GM23338 (cell line): Measurements from ENCODE around the gene MAP1S. TPM values are rescaled to one million over a fixed set of nuclear protein-coding genes. Genes with fewer than 3 reads are reported as not detected.

ENCODE experiments used
- ATAC-seq: fragments of 200-7000 bp; cut with Tn5 transposase; 3 replicates; pipeline ENCODE4 v1.9.1; 2020
- DNase-seq: peaks from one replicate; pipeline ENCODE4 v3.0.0-alpha.2; 2015; ENCODE audit warnings: low spot score
- H2AFZ ChIP-seq: fragments of 200-600 bp; sonication (generic); 2 replicates; pipeline ENCODE4 v1.8.0; 2016; ENCODE audit warnings: antibody characterized with exemption, mild to moderate bottlenecking, moderate library complexity
- H3F3A ChIP-seq: fragments of 200-600 bp; sonication (generic); replicated peaks from 2 replicates; pipeline ENCODE4 v1.8.0; 2017; ENCODE audit warnings: antibody characterized with exemption, mixed run types, low read depth
- H3K27ac ChIP-seq: fragments of 200-600 bp; sonication (generic); 2 replicates; pipeline ENCODE4 v1.6.1; 2016; ENCODE audit warnings: low read depth
- H3K27me3 ChIP-seq: fragments of 200-600 bp; sonication (generic); 2 replicates; pipeline ENCODE4 v1.8.0; 2016; ENCODE audit warnings: mild to moderate bottlenecking, mixed run types, moderate library complexity; ENCODE audit not compliant: insufficient read depth
- H3K36me3 ChIP-seq: fragments of 200-600 bp; sonication (generic); 2 replicates; pipeline ENCODE4 v1.8.0; 2016; ENCODE audit warnings: mild to moderate bottlenecking; ENCODE audit not compliant: insufficient read depth
- H3K4me1 ChIP-seq: fragments of 200-600 bp; sonication (generic); 2 replicates; pipeline ENCODE4 v1.8.0; 2016; ENCODE audit warnings: mild to moderate bottlenecking, moderate library complexity; ENCODE audit not compliant: insufficient read depth
- H3K4me2 ChIP-seq: fragments of 200-600 bp; sonication (generic); 2 replicates; pipeline ENCODE4 v1.7.1; 2017; ENCODE audit warnings: mixed run types
- H3K4me3 ChIP-seq: fragments of 200-600 bp; sonication (generic); 2 replicates; pipeline ENCODE4 v1.6.1; 2016; ENCODE audit warnings: mixed run types
- H3K79me2 ChIP-seq: fragments of 200-600 bp; sonication (generic); replicated peaks from 2 replicates; pipeline ENCODE4 v1.8.0; 2017; ENCODE audit warnings: mild to moderate bottlenecking; ENCODE audit not compliant: insufficient read depth
- H3K9me2 ChIP-seq: fragments of 200-600 bp; sonication (generic); 2 replicates; pipeline ENCODE4 v1.8.0; 2017; ENCODE audit not compliant: insufficient read depth
- H4K20me1 ChIP-seq: fragments of 200-600 bp; sonication (generic); replicated peaks from 2 replicates; pipeline ENCODE4 v1.8.0; 2017; ENCODE audit warnings: mild to moderate bottlenecking; ENCODE audit not compliant: insufficient read depth
- H3K27ac Mint-ChIP-seq: 2 replicates; pipeline ENCODE4 v1.8.0; 2020; ENCODE audit warnings: inconsistent platforms, mild to moderate bottlenecking, moderate library complexity, mixed read lengths
- H3K27me3 Mint-ChIP-seq: 3 replicates; pipeline ENCODE4 v1.8.0; 2022; ENCODE audit warnings: low read depth, mild to moderate bottlenecking, moderate library complexity, mixed read lengths, inconsistent platforms; ENCODE audit not compliant: insufficient read depth, poor library complexity
- H3K36me3 Mint-ChIP-seq: 3 replicates; pipeline ENCODE4 v1.8.0; 2021; ENCODE audit warnings: low read depth, mild to moderate bottlenecking, inconsistent platforms, moderate library complexity, mixed read lengths
- H3K4me1 Mint-ChIP-seq: 3 replicates; pipeline ENCODE4 v1.8.0; 2020; ENCODE audit warnings: mild to moderate bottlenecking, inconsistent platforms, mixed read lengths
- H3K4me3 Mint-ChIP-seq: 3 replicates; pipeline ENCODE4 v1.8.0; 2021; ENCODE audit warnings: moderate library complexity, mild to moderate bottlenecking, inconsistent platforms, mixed read lengths
- H3K9me3 Mint-ChIP-seq: 3 replicates; pipeline ENCODE4 v1.8.0; 2020; ENCODE audit warnings: moderate library complexity, mild to moderate bottlenecking, inconsistent platforms, mixed read lengths
- CREB1 ChIP-seq: fragments of 250-450 bp; sonication (Bioruptor Pico); IDR thresholded peaks from 2 replicates; pipeline ENCODE4 v1.5.0; 2020; ENCODE audit warnings: low read depth, mild to moderate bottlenecking, moderate library complexity
- ETS1 ChIP-seq: IDR thresholded peaks from 2 replicates; pipeline ENCODE4 v1.6.1; 2016; ENCODE audit warnings: antibody characterized with exemption
- EZH2 ChIP-seq: fragments of 200-600 bp; sonication (generic); IDR thresholded peaks from one replicate; pipeline ENCODE4 v1.8.0; 2017; ENCODE audit warnings: antibody characterized with exemption, mild to moderate bottlenecking, low read depth; ENCODE audit not compliant: unreplicated experiment
- EZH2phosphoT487 ChIP-seq: fragments of 200-600 bp; sonication (generic); IDR thresholded peaks from one replicate; pipeline ENCODE4 v1.8.1; 2018; ENCODE audit warnings: antibody characterized with exemption; ENCODE audit not compliant: unreplicated experiment
- JUNB ChIP-seq: IDR thresholded peaks from one replicate; pipeline ENCODE4 v1.6.1; 2016; ENCODE audit warnings: antibody characterized with exemption; ENCODE audit not compliant: unreplicated experiment
- NANOG ChIP-seq: IDR thresholded peaks from 2 replicates; pipeline ENCODE4 v1.6.1; 2016; ENCODE audit warnings: antibody characterized with exemption, borderline replicate concordance
- POLR2AphosphoS5 ChIP-seq: IDR thresholded peaks from 2 replicates; pipeline ENCODE4 v1.6.1; 2016; ENCODE audit warnings: antibody characterized with exemption, low read depth
- REST ChIP-seq: IDR thresholded peaks from one replicate; pipeline ENCODE4 v1.6.1; 2018; ENCODE audit warnings: antibody characterized with exemption; ENCODE audit not compliant: unreplicated experiment
- STAT1 ChIP-seq: IDR thresholded peaks from one replicate; pipeline ENCODE4 v1.6.1; 2016; ENCODE audit warnings: antibody characterized with exemption; ENCODE audit not compliant: unreplicated experiment
- ZNF114 ChIP-seq: fragments of 250-450 bp; sonication (Bioruptor Pico); IDR thresholded peaks from 2 replicates; pipeline ENCODE4 v1.5.0; 2020; ENCODE audit warnings: mild to moderate bottlenecking, moderate library complexity
- ZNF331 ChIP-seq: fragments of 250-450 bp; sonication (Bioruptor Pico); IDR thresholded peaks from 2 replicates; pipeline ENCODE4 v1.5.0; 2020; ENCODE audit warnings: low read depth, mild to moderate bottlenecking, moderate library complexity
- polyA plus RNA-seq: library from polyadenylated mRNA; unstranded; fragments of >200 nt; fragmentation: Nextera tagmentation; extraction: Ambion mirVana; gene quantifications from 2 replicates; pipeline ENCODE4 v1.2.1, GENCODE V29; 2016
- total RNA-seq: library from RNA; depleted of rRNA; stranded (reverse); fragments of >200 nt; shearing (Covaris generic); gene quantifications from 2 replicates; pipeline ENCODE4 v1.2.3, GENCODE V29; 2014
- TF ChIP-seq, protein P1 (sequence below): fragments of 250-450 bp; sonication (Bioruptor Pico); IDR thresholded peaks from 2 replicates; pipeline ENCODE4 v1.5.0; 2020; ENCODE audit warnings: mild to moderate bottlenecking, moderate library complexity
- TF ChIP-seq, protein P2 (sequence below), 2 experiments: fragments of 200-600 bp in 1 of 2; sonication (generic) in 1 of 2; conservative IDR thresholded peaks; 2 replicates each; pipeline versions ENCODE4 v1.5.1 to v1.6.1; 2016 to 2017; ENCODE audit warnings: antibody characterized with exemption in 2 of 2, low read depth in 2 of 2, mild to moderate bottlenecking in 2 of 2, moderate library complexity in 1 of 2

The MAP1S gene
- total and polyA plus RNA-seq, 2 experiments from 2014 or later = 102 to 104 TPM

DNA sequence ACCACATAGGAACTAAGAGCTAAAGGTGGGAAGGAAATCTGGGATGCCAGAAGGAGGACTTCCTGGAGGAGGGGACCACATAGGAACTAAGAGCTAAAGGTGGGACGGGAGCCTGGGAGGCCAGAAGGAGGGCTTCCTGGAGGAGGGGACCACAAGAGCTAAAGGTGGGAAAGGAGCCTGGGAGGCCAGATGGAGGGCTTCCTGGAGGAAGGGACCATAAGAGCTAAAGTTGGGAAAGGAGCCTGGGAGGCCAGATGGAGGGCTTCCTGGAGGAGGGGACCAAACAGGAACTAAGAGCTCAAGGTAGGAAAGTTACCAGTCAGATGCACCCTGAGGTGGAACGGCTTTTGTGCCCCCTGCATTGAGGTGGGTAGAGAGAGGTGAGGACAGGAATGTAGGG is 22.2 kb downstream of the MAP1S start:
- H4K20me1 ChIP-seq = 0 out of 2 replicates have a peak, but pooled peaks cover 3% of the 10 kb centered on the region
- DNase-seq = no peak
- H3F3A ChIP-seq = peaks cover 5% of the 10 kb centered on the region; the same call in 1 of the 2 replicates
- no peaks in the 10 kb centered on the region for H3K27me3 ChIP-seq
- Mint-ChIP-seq H3K4me3 (no peak overlapping the region; the same call in 2 of the 3 replicates), H3K27me3 (peaks cover 11% of the 10 kb centered on the region), H3K36me3 (peaks cover 20% of the 10 kb centered on the region), H3K9me3 (peaks cover 16% of the 10 kb centered on the region), H3K27ac (no peak overlapping the region), H3K4me1 (peaks cover 4% of the 10 kb centered on the region; the same call in 1 of the 3 replicates)
- ATAC-seq = no peak
- no peaks in the 10 kb centered on the region for H3K79me2 ChIP-seq
- no peaks in the 10 kb centered on the region for H3K36me3 ChIP-seq
- H3K4me1 ChIP-seq = 0 out of 2 replicates have a peak, but pooled peaks cover 3% of the 10 kb centered on the region
- H3K4me2 ChIP-seq = no peak overlapping the region
- no peak for TF ChIP-seq ETS1
- no peak for TF ChIP-seq JUNB
- TF ChIP-seq REST = no peak
- TF ChIP-seq EZH2phosphoT487 = no peak
- TF ChIP-seq, protein P1, sequence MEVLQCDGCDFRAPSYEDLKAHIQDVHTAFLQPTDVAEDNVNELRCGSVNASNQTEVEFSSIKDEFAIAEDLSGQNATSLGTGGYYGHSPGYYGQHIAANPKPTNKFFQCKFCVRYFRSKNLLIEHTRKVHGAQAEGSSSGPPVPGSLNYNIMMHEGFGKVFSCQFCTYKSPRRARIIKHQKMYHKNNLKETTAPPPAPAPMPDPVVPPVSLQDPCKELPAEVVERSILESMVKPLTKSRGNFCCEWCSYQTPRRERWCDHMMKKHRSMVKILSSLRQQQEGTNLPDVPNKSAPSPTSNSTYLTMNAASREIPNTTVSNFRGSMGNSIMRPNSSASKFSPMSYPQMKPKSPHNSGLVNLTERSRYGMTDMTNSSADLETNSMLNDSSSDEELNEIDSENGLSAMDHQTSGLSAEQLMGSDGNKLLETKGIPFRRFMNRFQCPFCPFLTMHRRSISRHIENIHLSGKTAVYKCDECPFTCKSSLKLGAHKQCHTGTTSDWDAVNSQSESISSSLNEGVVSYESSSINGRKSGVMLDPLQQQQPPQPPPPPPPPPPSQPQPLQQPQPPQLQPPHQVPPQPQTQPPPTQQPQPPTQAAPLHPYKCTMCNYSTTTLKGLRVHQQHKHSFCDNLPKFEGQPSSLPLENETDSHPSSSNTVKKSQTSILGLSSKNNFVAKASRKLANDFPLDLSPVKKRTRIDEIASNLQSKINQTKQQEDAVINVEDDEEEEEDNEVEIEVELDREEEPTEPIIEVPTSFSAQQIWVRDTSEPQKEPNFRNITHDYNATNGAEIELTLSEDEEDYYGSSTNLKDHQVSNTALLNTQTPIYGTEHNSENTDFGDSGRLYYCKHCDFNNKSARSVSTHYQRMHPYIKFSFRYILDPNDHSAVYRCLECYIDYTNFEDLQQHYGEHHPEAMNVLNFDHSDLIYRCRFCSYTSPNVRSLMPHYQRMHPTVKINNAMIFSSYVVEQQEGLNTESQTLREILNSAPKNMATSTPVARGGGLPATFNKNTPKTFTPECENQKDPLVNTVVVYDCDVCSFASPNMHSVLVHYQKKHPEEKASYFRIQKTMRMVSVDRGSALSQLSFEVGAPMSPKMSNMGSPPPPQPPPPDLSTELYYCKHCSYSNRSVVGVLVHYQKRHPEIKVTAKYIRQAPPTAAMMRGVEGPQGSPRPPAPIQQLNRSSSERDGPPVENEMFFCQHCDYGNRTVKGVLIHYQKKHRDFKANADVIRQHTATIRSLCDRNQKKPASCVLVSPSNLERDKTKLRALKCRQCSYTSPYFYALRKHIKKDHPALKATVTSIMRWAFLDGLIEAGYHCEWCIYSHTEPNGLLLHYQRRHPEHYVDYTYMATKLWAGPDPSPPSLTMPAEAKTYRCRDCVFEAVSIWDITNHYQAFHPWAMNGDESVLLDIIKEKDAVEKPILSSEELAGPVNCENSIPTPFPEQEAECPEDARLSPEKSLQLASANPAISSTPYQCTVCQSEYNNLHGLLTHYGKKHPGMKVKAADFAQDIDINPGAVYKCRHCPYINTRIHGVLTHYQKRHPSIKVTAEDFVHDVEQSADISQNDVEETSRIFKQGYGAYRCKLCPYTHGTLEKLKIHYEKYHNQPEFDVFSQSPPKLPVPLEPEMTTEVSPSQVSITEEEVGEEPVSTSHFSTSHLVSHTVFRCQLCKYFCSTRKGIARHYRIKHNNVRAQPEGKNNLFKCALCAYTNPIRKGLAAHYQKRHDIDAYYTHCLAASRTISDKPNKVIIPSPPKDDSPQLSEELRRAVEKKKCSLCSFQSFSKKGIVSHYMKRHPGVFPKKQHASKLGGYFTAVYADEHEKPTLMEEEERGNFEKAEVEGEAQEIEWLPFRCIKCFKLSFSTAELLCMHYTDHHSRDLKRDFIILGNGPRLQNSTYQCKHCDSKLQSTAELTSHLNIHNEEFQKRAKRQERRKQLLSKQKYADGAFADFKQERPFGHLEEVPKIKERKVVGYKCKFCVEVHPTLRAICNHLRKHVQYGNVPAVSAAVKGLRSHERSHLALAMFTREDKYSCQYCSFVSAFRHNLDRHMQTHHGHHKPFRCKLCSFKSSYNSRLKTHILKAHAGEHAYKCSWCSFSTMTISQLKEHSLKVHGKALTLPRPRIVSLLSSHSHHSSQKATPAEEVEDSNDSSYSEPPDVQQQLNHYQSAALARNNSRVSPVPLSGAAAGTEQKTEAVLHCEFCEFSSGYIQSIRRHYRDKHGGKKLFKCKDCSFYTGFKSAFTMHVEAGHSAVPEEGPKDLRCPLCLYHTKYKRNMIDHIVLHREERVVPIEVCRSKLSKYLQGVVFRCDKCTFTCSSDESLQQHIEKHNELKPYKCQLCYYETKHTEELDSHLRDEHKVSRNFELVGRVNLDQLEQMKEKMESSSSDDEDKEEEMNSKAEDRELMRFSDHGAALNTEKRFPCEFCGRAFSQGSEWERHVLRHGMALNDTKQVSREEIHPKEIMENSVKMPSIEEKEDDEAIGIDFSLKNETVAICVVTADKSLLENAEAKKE = no peak
- no peak for TF ChIP-seq ZNF114 (CRISPR knock-in tag)
- no peak for TF ChIP-seq CREB1 (CRISPR knock-in tag)
- TF ChIP-seq STAT1 = no peak
- TF ChIP-seq, protein P2, sequence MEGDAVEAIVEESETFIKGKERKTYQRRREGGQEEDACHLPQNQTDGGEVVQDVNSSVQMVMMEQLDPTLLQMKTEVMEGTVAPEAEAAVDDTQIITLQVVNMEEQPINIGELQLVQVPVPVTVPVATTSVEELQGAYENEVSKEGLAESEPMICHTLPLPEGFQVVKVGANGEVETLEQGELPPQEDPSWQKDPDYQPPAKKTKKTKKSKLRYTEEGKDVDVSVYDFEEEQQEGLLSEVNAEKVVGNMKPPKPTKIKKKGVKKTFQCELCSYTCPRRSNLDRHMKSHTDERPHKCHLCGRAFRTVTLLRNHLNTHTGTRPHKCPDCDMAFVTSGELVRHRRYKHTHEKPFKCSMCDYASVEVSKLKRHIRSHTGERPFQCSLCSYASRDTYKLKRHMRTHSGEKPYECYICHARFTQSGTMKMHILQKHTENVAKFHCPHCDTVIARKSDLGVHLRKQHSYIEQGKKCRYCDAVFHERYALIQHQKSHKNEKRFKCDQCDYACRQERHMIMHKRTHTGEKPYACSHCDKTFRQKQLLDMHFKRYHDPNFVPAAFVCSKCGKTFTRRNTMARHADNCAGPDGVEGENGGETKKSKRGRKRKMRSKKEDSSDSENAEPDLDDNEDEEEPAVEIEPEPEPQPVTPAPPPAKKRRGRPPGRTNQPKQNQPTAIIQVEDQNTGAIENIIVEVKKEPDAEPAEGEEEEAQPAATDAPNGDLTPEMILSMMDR (conservative IDR thresholded peaks at IDR 0.05; ENCODE audit: low read depth in 2 of 2) = no peak
- TF ChIP-seq EZH2 = no peak
- TF ChIP-seq NANOG = no peak
- no peak for TF ChIP-seq POLR2AphosphoS5
- no peak for TF ChIP-seq ZNF331
- H3K27ac ChIP-seq = no peak overlapping the region
- no peak overlapping the region for H3K4me3 ChIP-seq
- H3K9me2 ChIP-seq = no peaks in the 10 kb centered on the region
- H2AFZ ChIP-seq = no peak overlapping the region
